SK-N-SH (cell line): Measurements from ENCODE around the gene A4GALT. TPM values are rescaled to one million over a fixed set of nuclear protein-coding genes. Genes with fewer than 3 reads are reported as not detected.

Experiments
- CTCF ChIA-PET: fragments of 300-600, 350-600 bp; formaldehyde crosslinking; extraction: SDS; loops from one replicate; lab custom pipeline; 2021; lab: Yijun Ruan, JAX
- POLR2A ChIA-PET: fragments of 350-600 bp; sonication (Branson Sonifier 250); formaldehyde crosslinking; extraction: SDS; loops from one replicate; lab custom pipeline; 2020; ENCODE audit warnings: antibody characterized with exemption, inconsistent platforms; lab: Yijun Ruan, JAX
- DNase-seq: peaks from one replicate; pipeline ENCODE4 v3.0.0; 2012
- H2AFZ ChIP-seq: fragments of 200-600 bp; sonication (generic); 2 replicates; pipeline ENCODE4 v1.8.1; 2016; ENCODE audit warnings: antibody characterized with exemption, mild to moderate bottlenecking, low read depth
- H3F3A ChIP-seq: fragments of 200-600 bp; sonication (generic); replicated peaks from 2 replicates; pipeline ENCODE3; 2016; ENCODE audit warnings: antibody characterized with exemption, mild to moderate bottlenecking; ENCODE audit not compliant: insufficient read depth
- H3K27ac ChIP-seq, 2 experiments: fragments of 200-500 bp in 1 of 2; fragments of 200-600 bp in 1 of 2; sonication (Bioruptor generic) in 1 of 2; sonication (generic), shearing (Covaris generic) in 1 of 2; 2 replicates each; pipeline versions ENCODE4 v1.5.1 to v1.6.1; 2014 to 2016; ENCODE audit warnings: low read depth in 2 of 2, inconsistent platforms in 1 of 2, low read length in 1 of 2, mild to moderate bottlenecking in 1 of 2, mixed read lengths in 1 of 2
- H3K27me3 ChIP-seq: fragments of 200-600 bp; sonication (generic), shearing (Covaris generic); 2 replicates; pipeline ENCODE4 v1.6.1; 2016; ENCODE audit warnings: mixed run types; ENCODE audit not compliant: insufficient read depth
- H3K36me3 ChIP-seq, 2 experiments: fragments of 200-500 bp in 1 of 2; fragments of 200-600 bp in 1 of 2; sonication (Bioruptor generic) in 1 of 2; sonication (generic) in 1 of 2; replicated peaks in 1 of 2; 2 replicates each; pipeline versions ENCODE3 to v1.5.1; 2014 to 2016; ENCODE audit warnings: low read length in 1 of 2, mild to moderate bottlenecking in 1 of 2; ENCODE audit not compliant: insufficient read depth in 2 of 2, control insufficient read depth in 1 of 2
- H3K4me1 ChIP-seq, 2 experiments: fragments of 200-500 bp in 1 of 2; fragments of 200-600 bp in 1 of 2; sonication (Bioruptor generic) in 1 of 2; sonication (generic), shearing (Covaris generic) in 1 of 2; 2 replicates each; pipeline versions ENCODE4 v1.5.1 to v1.6.1; 2014 to 2016; ENCODE audit warnings: low read depth in 1 of 2, low read length in 1 of 2, mixed run types in 1 of 2; ENCODE audit not compliant: insufficient read depth in 2 of 2, control insufficient read depth in 1 of 2
- H3K4me2 ChIP-seq: fragments of 200-600 bp; sonication (generic), shearing (Covaris generic); 2 replicates; pipeline ENCODE4 v1.6.1; 2017; ENCODE audit warnings: mixed run types
- H3K4me3 ChIP-seq, 2 experiments: fragments of 200-500 bp in 1 of 2; fragments of 200-600 bp in 1 of 2; sonication (Bioruptor generic) in 1 of 2; sonication (generic), shearing (Covaris generic) in 1 of 2; 2 replicates each; pipeline versions ENCODE4 v1.5.1 to v1.8.1; 2014 to 2016; ENCODE audit warnings: low read depth in 2 of 2, inconsistent platforms in 1 of 2, low read length in 1 of 2, mild to moderate bottlenecking in 1 of 2, mixed read lengths in 1 of 2, moderate library complexity in 1 of 2
- H3K79me2 ChIP-seq: fragments of 200-600 bp; sonication (generic); 2 replicates; pipeline ENCODE4 v1.8.1; 2017; ENCODE audit warnings: mild to moderate bottlenecking; ENCODE audit not compliant: insufficient read depth
- H3K9ac ChIP-seq: fragments of 200-600 bp; sonication (generic); 2 replicates; pipeline ENCODE4 v1.6.1; 2017; ENCODE audit warnings: mixed run types
- H3K9me2 ChIP-seq: fragments of 200-600 bp; sonication (generic); 2 replicates; pipeline ENCODE4 v1.6.1; 2017; ENCODE audit warnings: mixed run types
- H3K9me3 ChIP-seq: fragments of 200-600 bp; sonication (generic); 2 replicates; pipeline ENCODE4 v1.6.1; 2017; ENCODE audit warnings: mixed run types, mild to moderate bottlenecking, moderate library complexity
- H4K20me1 ChIP-seq: fragments of 200-600 bp; sonication (generic); 2 replicates; pipeline ENCODE4 v1.6.1; 2017; ENCODE audit warnings: mild to moderate bottlenecking, mixed run types; ENCODE audit not compliant: insufficient read depth
- CHD2 ChIP-seq: fragments of 150-350 bp; IDR thresholded peaks from 2 replicates; pipeline ENCODE4 v1.6.1; 2018; ENCODE audit warnings: low read length; ENCODE audit not compliant: partially characterized antibody
- ELF1 ChIP-seq: IDR thresholded peaks from 2 replicates; pipeline ENCODE4 v1.4.0; 2012
- EP300 ChIP-seq, 2 experiments: IDR thresholded peaks; 2 replicates each; pipeline versions ENCODE4 v1.4.0 to v1.6.1; 2012; ENCODE audit warnings: borderline replicate concordance in 1 of 2, low read depth in 1 of 2, low read length in 1 of 2
- EZH2phosphoT487 ChIP-seq: fragments of 200-600 bp; sonication (generic); IDR thresholded peaks from 2 replicates; pipeline ENCODE4 v1.6.1; 2017; ENCODE audit warnings: low read depth, mixed run types, mild to moderate bottlenecking, antibody characterized with exemption, moderate library complexity, borderline replicate concordance
- FOSL2 ChIP-seq: IDR thresholded peaks from 2 replicates; pipeline ENCODE4 v1.4.0; 2012; ENCODE audit warnings: low read depth, mild to moderate bottlenecking, moderate library complexity, borderline replicate concordance
- GATA2 ChIP-seq: sonication (generic); formaldehyde crosslinking; IDR thresholded peaks from 2 replicates; pipeline ENCODE4 v1.5.0; 2020; ENCODE audit warnings: mild to moderate bottlenecking, missing genetic modification reagents
- JUND ChIP-seq: IDR thresholded peaks from 2 replicates; pipeline ENCODE4 v1.4.0; 2012
- MXI1 ChIP-seq: IDR thresholded peaks from 2 replicates; pipeline ENCODE4 v1.6.1; 2012; ENCODE audit warnings: mild to moderate bottlenecking, low read depth, low read length, improper control_type of control experiment
- RAD21 ChIP-seq: IDR thresholded peaks from 2 replicates; pipeline ENCODE4 v1.6.1; 2012; ENCODE audit warnings: mild to moderate bottlenecking, low read length
- REST ChIP-seq: IDR thresholded peaks from 2 replicates; pipeline ENCODE4 v1.6.1; 2012; ENCODE audit warnings: mild to moderate bottlenecking, low read depth, low read length, moderate library complexity
- RFX5 ChIP-seq: IDR thresholded peaks from 2 replicates; pipeline ENCODE4 v1.6.1; 2012; ENCODE audit warnings: mild to moderate bottlenecking, improper control_type of control experiment, low read length
- RXRA ChIP-seq: IDR thresholded peaks from 2 replicates; pipeline ENCODE4 v1.4.0; 2012; ENCODE audit warnings: low read depth, mild to moderate bottlenecking, borderline replicate concordance
- SIN3A ChIP-seq: IDR thresholded peaks from 2 replicates; pipeline ENCODE4 v1.6.1; 2012; ENCODE audit warnings: low read depth, mild to moderate bottlenecking, low read length, moderate library complexity, borderline replicate concordance
- TEAD4 ChIP-seq: IDR thresholded peaks from 2 replicates; pipeline ENCODE4 v1.4.0; 2012; ENCODE audit warnings: mild to moderate bottlenecking, borderline replicate concordance; ENCODE audit not compliant: insufficient read depth
- USF1 ChIP-seq: IDR thresholded peaks from 2 replicates; pipeline ENCODE4 v1.4.0; 2012; ENCODE audit warnings: low read depth, borderline replicate concordance
- YY1 ChIP-seq: IDR thresholded peaks from 2 replicates; pipeline ENCODE4 v1.4.0; 2012; ENCODE audit warnings: low read depth, mild to moderate bottlenecking
- ZBTB33 ChIP-seq: IDR thresholded peaks from 2 replicates; pipeline ENCODE4 v1.4.0; 2012; ENCODE audit warnings: low read depth, borderline replicate concordance
- WGBS: methylation state at CpG from one replicate; pipeline ENCODE4 v1.1.6; 2017; ENCODE audit warnings: low lambda C conversion rate; 5-methylcytosine and 5-hydroxymethylcytosine counted together
- polyA plus RNA-seq, 3 experiments: library from polyadenylated mRNA; depleted of rRNA; stranded (reverse); fragments of >200 nt; gene quantifications; 2 replicates each; pipeline ENCODE4 v1.2.3, GENCODE V29; 2012
- TF ChIP-seq, protein P1 (sequence below): IDR thresholded peaks from 2 replicates; pipeline ENCODE4 v1.4.0; 2012; ENCODE audit warnings: low read depth
- TF ChIP-seq, protein P2 (sequence below): fragments of 200-600 bp; sonication (generic); IDR thresholded peaks from 2 replicates; pipeline ENCODE4 v1.6.1; 2017; ENCODE audit warnings: antibody characterized with exemption, mild to moderate bottlenecking, moderate library complexity

A4GALT gene
- polyA plus RNA-seq, 1 of the 3 experiments (the other 2 are of a cell fraction) = 9.5 TPM

DNA sequence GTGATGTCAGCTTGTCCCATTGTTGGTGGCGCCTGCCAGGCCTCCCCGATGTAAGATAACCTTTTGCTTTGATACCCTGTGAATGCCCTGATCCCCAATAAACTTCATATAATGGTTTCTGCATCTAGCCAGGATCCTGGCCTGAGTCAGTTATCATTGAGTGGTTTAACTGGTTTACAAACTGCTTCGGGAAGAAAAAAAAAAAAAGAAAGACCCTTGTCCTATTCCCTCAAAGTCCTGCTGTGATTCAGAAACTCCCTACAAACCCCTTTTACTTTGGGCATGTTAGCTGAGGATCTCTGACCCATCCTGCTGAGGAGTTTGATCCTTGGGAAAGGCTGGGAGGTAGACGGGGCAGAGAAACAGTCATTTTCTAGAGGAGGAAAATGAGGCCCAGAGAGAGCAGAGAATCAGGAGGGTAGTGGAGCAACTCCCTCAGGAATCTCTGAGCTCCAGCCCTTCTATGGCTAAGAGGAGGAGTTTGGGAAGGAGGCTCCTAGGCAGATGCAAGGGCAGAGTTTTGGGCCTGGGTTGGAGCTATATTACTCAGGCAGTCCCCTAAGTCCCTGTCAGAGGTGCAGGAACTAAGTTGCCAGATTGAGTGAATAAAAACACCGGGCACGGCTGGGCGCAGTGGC lies 66.1 kb downstream of the A4GALT start (continued):
- TF ChIP-seq RXRA (no peak), JUND (no peak), ELF1 (no peak), YY1 (no peak), TEAD4 (no peak), USF1 (no peak), FOSL2 (no peak), EP300 (IDR thresholded peaks at IDR 0.05; ENCODE audit: borderline replicate concordance in 1 of 2, low read depth in 1 of 2, low read length in 1 of 2) (no peak)
- TF ChIP-seq, protein P1, sequence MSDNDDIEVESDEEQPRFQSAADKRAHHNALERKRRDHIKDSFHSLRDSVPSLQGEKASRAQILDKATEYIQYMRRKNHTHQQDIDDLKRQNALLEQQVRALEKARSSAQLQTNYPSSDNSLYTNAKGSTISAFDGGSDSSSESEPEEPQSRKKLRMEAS = no peak

- Histone ChIP-seq H3K4me2 (no peak overlapping the region), H3K4me3 (no peak overlapping the region), H3K9ac (no peak overlapping the region), H3K27me3 (no peaks in the 10 kb centered on the region), H3K9me3 (no peaks in the 10 kb centered on the region), H3K4me1 (no peaks in the 10 kb centered on the region), H3K79me2 (peaks cover 3% of the 10 kb centered on the region; the same call in 1 of the 2 replicates), H2AFZ (no peak overlapping the region), H3F3A (no peaks in the 10 kb centered on the region), H3K9me2 (no peaks in the 10 kb centered on the region), H3K36me3 (no peaks in the 10 kb centered on the region), H3K27ac (no peak overlapping the region), H4K20me1 (no peaks in the 10 kb centered on the region)
- TF ChIP-seq ZBTB33 = no peak
- no peak for TF ChIP-seq SIN3A
- no peak for TF ChIP-seq GATA2 (CRISPR knock-in tag)
- no peak for TF ChIP-seq RFX5
- no peak for TF ChIP-seq EZH2phosphoT487
- no peak for TF ChIP-seq RAD21
- no peak for TF ChIP-seq CHD2
- TF ChIP-seq MXI1 = no peak
- TF ChIP-seq, protein P2, sequence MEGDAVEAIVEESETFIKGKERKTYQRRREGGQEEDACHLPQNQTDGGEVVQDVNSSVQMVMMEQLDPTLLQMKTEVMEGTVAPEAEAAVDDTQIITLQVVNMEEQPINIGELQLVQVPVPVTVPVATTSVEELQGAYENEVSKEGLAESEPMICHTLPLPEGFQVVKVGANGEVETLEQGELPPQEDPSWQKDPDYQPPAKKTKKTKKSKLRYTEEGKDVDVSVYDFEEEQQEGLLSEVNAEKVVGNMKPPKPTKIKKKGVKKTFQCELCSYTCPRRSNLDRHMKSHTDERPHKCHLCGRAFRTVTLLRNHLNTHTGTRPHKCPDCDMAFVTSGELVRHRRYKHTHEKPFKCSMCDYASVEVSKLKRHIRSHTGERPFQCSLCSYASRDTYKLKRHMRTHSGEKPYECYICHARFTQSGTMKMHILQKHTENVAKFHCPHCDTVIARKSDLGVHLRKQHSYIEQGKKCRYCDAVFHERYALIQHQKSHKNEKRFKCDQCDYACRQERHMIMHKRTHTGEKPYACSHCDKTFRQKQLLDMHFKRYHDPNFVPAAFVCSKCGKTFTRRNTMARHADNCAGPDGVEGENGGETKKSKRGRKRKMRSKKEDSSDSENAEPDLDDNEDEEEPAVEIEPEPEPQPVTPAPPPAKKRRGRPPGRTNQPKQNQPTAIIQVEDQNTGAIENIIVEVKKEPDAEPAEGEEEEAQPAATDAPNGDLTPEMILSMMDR = no peak
- TF ChIP-seq REST = no peak
- TF ChIP-seq EP300 (IDR thresholded peaks at IDR 0.05; ENCODE audit: borderline replicate concordance in 1 of 2, low read depth in 1 of 2, low read length in 1 of 2) = no peak
- no peak for TF ChIP-seq RXRA
- DNase-seq = no peak
- POLR2A ChIA-PET = no interaction called here
- WGBS = 95% methylated on average over 4 of the region's 4 CpGs
- CTCF ChIA-PET = interaction anchor here (0.7 to 1.4 kb wide), 2 partner anchors 9 to 22 kb away, joined by 3 read pairs; no protein-coding TSS in a partner anchor
These were observed 66.7 kb downstream of the A4GALT start for GRCh38 chr22:42653999-42654398.
